Renal cortical epithelial cell (primary cell): ENCODE data around the gene GAB1. TPM values are rescaled to one million over a fixed set of nuclear protein-coding genes. Genes with fewer than 3 reads are reported as not detected.

Source experiments
- DNase-seq: peaks from one replicate; pipeline ENCODE4 v3.0.0-alpha.2; 2011; ENCODE audit warnings: low read depth
- total RNA-seq: library from RNA; depleted of rRNA; stranded (reverse); fragments of >200 nt; gene quantifications from 2 replicates; pipeline ENCODE4 v1.2.3, GENCODE V29; 2014

The GAB1 gene
- total RNA-seq, 1 donor from 2014 or later = 13.2 TPM

GRCh38 chr4:143417679-143418403 is 81.2 kb downstream of the GAB1 start:
- DNase-seq = no peak

DNA sequence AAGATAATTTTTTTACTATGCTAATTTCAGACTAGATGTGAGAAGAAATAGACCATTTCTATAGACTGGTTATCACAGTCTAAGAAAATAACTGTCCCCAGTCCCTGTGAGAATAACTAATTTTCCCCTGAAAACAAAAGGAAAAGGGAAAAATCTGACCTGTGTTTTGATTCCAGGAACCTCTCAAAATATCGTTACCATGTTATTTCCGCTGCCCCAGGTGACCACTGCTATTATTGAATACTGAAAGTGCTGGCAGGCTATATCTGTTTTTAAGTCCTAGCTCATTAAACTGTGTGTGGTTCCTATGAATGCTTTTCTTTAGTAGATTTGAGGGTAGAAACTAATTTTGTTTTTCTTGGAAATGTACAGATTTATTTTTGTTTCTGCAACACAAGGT is 83.6 kb downstream of the GAB1 start:
- DNase-seq = no peak

DNA sequence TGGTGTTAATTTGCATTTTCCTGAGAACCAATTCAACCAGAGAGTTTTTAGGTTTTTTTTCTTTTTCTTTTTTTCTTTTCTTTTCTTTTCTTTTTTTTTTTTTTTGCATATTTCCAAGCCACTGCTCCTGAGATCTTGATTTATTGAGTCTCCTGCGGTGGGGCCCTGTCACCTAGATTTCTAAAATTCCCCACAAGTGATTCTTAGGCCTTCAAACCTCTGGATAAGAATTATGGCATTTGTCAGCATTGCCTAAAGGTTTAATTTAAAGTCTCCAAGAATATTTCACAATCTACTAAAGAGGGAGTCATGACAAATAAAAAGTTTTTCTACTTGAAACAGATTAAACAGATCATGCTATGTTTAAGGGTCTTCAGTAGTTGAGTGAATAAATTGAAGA is 84.9 kb downstream of the GAB1 start:
- DNase-seq = peak; percentile 77

- DNase-seq = no peak
Measured at GRCh38 chr4:143424276-143424675, 87.6 kb downstream of the GAB1 start.

DNA sequence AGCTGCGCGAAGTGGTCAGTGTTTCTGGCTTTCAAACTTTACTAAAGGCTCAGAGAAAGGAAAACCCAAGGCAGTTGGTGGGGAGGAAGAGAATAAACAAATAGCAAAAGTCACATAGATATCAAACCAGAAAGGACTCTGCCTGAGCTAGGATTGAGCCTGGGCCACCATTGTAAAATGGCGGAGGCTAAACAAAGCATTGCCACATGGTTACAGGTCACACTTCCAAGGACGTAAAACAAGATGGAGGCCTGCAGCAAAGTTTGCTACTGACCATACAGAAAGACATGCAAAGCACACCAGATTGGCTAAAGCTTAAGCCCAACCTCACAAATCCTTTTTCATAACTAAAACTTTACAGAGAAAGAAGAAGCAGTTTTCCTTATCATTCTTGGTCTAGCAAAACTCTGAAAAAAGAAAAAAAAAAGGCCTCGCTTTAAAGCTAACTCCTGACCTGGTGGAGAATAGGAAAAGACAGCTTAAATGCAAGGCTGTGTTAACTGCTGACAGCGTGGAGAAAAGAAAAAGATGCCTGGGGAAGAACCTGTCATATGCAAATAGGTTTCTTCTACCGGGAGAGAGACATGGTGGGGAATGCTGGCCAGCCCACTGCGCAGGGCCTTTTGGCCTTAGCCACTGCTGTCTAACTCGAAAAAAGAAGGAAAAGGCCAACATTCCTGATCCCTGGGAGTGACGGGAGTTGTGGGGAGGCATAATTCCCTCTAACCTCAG is 95.0 kb downstream of the GAB1 start:
- DNase-seq = no peak

GRCh38 chr4:143432258-143432591 is 95.5 kb downstream of the GAB1 start:
- no peak for DNase-seq

DNA sequence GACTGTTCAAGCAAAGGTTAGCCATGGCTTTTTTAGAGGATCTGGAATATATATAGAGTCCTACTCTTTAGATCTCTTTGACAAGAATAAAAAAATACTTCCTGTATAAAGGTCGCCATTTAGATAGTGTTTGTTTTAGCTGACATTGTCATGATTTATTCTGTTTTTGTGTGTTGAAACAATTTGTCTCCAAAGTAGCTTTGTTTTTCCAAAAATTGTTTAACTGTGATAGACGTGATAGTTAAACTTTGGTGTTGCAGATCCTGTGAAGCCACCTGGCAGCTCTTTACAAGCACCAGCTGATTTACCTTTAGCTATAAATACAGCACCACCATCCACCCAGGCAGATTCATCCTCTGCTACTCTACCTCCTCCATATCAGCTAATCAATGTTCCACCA is 96.6 kb downstream of the GAB1 start:
- DNase-seq = no peak

GRCh38 chr4:143435955-143436354 is 99.3 kb downstream of the GAB1 start:
- peak; percentile 33 for DNase-seq

GRCh38 chr4:143437476-143437875 is 100.8 kb downstream of the GAB1 start:
- peak; percentile 38 for DNase-seq

DNA sequence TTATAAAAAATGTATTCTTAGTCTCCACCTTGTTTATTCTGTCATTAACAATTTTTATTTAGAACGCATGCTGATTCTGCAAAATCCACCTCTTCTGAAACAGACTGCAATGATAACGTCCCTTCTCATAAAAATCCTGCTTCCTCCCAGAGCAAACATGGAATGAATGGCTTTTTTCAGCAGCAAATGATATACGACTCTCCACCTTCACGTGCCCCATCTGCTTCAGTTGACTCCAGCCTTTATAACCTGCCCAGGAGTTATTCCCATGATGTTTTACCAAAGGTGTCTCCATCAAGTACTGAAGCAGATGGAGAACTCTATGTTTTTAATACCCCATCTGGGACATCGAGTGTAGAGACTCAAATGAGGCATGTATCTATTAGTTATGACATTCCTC is 101.3 kb downstream of the GAB1 start:
- no peak for DNase-seq

DNA sequence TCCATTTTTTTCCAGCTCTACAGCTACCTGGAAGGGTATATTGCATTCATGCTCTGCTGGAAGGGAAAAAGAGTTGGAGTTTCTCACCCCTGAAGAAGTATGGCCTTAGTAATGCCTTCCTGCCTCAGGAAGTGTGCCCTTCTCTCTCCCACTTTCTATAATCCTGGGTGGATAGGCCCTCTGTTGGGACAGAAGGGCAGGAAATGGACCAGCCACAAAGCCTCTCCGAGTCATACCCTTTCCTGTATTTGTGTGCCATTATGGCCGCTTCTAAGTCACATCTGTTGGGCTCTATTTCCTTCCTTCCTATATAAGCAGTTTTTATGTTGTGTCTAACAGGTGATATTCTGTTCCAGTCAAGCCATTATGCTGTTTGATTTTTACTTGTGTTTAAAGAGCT is 102.0 kb downstream of the GAB1 start:
- no peak for DNase-seq

DNA sequence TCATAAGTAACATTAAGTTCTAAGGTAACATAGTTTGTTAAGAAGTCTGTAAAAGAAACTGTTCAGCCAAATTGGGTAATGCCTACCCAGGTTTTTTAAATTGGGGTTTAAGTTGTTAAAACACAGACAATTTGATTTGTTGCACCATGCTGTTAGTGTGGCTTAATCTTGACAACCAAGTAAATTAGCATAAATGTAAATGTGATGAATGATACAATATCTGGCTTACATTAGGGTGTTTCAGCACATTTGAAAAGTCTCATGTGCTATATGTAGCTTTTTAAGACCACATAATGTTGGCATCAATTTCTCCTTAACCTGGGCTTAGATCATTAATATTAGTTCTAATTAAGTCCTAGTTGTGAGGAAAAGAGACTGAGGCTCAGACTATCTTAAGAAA is 104.4 kb downstream of the GAB1 start:
- no peak for DNase-seq

DNA sequence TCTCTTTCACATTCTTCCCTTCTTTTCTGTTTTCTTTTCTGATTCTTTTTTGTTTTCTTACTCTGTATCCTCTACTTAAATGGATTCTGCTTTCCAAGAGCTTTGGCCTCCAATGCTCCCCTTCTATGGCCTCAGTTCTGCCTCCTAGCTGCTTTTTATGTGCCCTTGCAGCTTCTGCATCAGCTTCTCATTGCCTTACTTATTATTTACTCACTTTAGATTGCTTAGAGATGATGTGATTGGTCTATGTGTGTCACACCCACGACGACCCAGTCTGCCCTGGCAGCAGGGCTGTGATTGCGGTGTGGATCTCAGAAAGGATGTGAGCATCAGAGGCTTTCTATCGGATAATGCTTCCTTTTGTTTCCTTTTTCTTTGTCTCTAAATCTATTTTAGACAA is 105.0 kb downstream of the GAB1 start:
- no peak for DNase-seq

GRCh38 chr4:143443728-143444127 is 107.1 kb downstream of the GAB1 start:
- DNase-seq = no peak

- DNase-seq = no peak
Measured at GRCh38 chr4:143451186-143451585, 114.5 kb downstream of the GAB1 start.

DNA sequence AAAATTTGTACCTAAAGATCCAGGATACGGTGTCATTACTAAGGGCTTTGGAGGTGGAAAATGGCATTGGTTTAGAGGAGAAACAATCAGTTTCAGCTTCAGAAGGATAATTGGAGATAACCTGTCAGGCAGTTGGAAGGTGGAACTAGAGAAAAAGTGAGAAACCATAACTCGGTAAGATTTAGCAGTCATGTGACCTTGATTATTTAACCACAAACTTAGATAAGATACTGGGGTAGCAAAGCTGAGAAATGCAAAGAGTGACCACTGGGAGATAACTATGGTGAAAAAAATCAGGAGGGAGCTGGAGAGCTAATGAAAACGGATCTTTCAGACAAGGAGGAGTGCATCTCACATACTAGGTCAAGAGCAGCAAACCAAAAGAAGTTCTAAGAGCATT is 118.5 kb downstream of the GAB1 start:
- no peak for DNase-seq

DNA sequence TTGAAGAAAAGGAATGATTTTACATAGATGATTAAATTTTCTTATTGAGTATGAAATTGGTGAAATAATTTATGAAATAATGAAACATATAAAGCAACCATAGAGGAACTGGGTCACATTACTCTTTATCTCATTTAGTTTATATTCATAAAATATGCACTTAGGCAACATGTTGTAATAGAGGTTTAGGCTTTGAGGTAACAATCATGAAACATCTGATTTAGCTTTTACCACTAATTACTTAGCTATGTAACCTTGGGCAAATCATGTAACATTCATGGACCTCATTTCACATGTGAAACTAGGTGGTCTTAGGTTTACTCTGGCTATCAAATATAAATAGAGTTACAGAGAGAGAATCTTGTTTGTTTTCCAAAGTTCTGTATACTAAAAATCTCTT is 122.3 kb downstream of the GAB1 start:
- no peak for DNase-seq

DNA sequence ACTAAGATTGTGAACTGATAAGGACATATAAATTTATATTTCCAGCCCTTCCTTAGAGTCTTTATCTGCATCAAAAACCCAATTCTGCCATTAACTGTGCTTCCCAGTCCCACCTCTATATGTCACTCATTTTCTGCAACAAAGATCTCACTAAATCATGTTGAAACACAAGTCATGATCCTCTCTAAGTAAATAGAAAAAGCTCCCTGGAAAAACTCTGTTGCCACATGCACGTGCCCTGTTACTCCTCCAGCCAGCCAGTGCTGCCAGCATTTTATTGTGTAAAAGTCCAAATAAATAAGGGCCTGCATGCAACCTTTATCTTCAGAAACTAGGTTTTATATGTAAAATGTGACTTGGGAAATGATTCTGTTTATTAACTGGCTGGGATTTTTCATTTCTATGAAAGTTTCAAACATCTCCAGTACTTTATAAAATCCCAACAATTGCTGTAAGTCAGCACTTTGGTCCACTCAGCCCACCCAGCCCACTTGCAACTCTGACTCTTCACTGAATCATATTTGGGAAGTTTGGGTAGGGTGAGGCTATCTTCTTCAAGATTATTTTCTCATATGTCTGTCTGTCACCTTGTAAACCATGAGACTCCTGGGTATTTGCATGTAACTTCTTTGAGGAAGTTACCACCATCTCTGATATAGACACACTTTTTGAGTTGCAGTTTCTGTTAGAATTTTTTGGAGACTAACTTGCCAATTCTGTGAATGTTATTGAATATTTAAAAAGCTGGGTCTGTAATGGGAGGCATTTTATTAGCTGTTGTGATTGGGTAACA is 136.9 kb downstream of the GAB1 start:
- no peak for DNase-seq

- DNase-seq = no peak
Measured at GRCh38 chr4:143477487-143477886, 140.8 kb downstream of the GAB1 start.

- DNase-seq = no peak
Measured at GRCh38 chr4:143481361-143481760, 144.7 kb downstream of the GAB1 start.

DNA sequence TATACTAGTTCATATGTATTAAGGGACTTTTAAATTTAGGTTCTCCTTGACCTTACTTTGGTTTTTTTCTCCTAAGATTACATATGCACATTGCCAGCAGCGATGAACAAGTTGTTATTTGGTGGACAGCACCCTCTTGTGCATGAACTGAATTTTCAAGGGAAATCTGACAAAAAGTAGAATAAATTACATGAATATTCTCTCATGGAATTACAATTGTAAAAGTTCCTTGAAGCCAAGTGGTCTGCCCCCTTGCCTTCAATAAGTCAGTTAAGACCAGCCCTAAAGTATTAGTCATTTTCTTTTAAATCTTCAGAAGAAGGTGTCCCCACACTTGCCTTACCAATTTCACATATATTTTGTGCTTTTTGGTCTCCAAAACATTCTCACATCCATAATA is 146.2 kb downstream of the GAB1 start:
- peak; percentile 61 for DNase-seq

GRCh38 chr4:143486314-143486713 is 149.6 kb downstream of the GAB1 start:
- DNase-seq = no peak

GRCh38 chr4:143488687-143489086 is 152.0 kb downstream of the GAB1 start:
- peak; percentile 18 for DNase-seq
